HG03066 (cell line): ENCODE results near the gene TMEM208.

Experiments
- ATAC-seq: cut with Tn5 transposase; IDR thresholded peaks from one replicate; pipeline ENCODE4 v1.9.1; 2021; ENCODE audit warnings: low read depth; ENCODE audit not compliant: unreplicated experiment

Gene TMEM208

GRCh38 chr16:67207249-67208091 is 19.5 kb upstream of the TMEM208 start:
- ATAC-seq: no peak

- no peak for ATAC-seq
Measured at GRCh38 chr16:67208154-67208896, 18.6 kb upstream of the TMEM208 start.

- ATAC-seq: no peak
Measured at GRCh38 chr16:67209565-67209964, 17.4 kb upstream of the TMEM208 start.

GRCh38 chr16:67210069-67210937 is 16.6 kb upstream of the TMEM208 start:
- no peak for ATAC-seq

GRCh38 chr16:67211674-67212073 is 15.3 kb upstream of the TMEM208 start:
- ATAC-seq: no peak

GRCh38 chr16:67212766-67213165 is 14.2 kb upstream of the TMEM208 start:
- no peak for ATAC-seq

GRCh38 chr16:67213197-67214019 is 13.5 kb upstream of the TMEM208 start:
- ATAC-seq: no peak

GRCh38 chr16:67215706-67216105 is 11.2 kb upstream of the TMEM208 start:
- no peak for ATAC-seq

- no peak for ATAC-seq
Measured at GRCh38 chr16:67216612-67217490, 10.1 kb upstream of the TMEM208 start.

- no peak for ATAC-seq
Measured at GRCh38 chr16:67223992-67224391, 2.9 kb upstream of the TMEM208 start.

GRCh38 chr16:67226295-67226803 is 581 bp upstream of the TMEM208 start:
- no peak for ATAC-seq

GRCh38 chr16:67227567-67227921 is 614 bp downstream of the TMEM208 start:
- ATAC-seq: no peak

- ATAC-seq: no peak
Measured at GRCh38 chr16:67228034-67228785, 1.3 kb downstream of the TMEM208 start.

GRCh38 chr16:67228905-67229304 is 2.0 kb downstream of the TMEM208 start:
- no peak for ATAC-seq

GRCh38 chr16:67229906-67230808 is 3.2 kb downstream of the TMEM208 start:
- no peak for ATAC-seq

GRCh38 chr16:67230809-67231660 is 4.1 kb downstream of the TMEM208 start:
- ATAC-seq: no peak
